Testis (tissue), 5 donors: Measurements from ENCODE around the gene LGSN. TPM values are rescaled to one million over a fixed set of nuclear protein-coding genes. Genes with fewer than 3 reads are reported as not detected.
"Not testable (repeated sequence)": the region's sequence is repeated elsewhere in the genome, so short reads cannot be mapped to it uniquely, and the experiment has no call there.

Experiments used
- DNase-seq: peaks from one replicate; pipeline ENCODE4 v3.0.0-alpha.2; 2019
- H3K27ac ChIP-seq, 2 donors: fragments of 200-600 bp; sonication (generic); one replicate each; pipeline ENCODE4 v1.5.1; 2019
- H3K27me3 ChIP-seq: fragments of 200-600 bp; sonication (generic); one replicate; pipeline ENCODE4 v1.5.1; 2019
- H3K36me3 ChIP-seq: fragments of 200-600 bp; sonication (generic); one replicate; pipeline ENCODE4 v1.5.1; 2017; ENCODE audit warnings: low read depth; ENCODE audit errors: missing control alignments
- H3K4me1 ChIP-seq: fragments of 200-600 bp; sonication (generic); one replicate; pipeline ENCODE4 v1.5.1; 2019
- H3K4me3 ChIP-seq, 2 donors: fragments of 200-600 bp; sonication (generic); one replicate each; pipeline ENCODE4 v1.5.1; 2017 to 2019
- H3K9me3 ChIP-seq: fragments of 200-600 bp; sonication (generic); one replicate; pipeline ENCODE4 v1.5.1; 2017
- POLR2A ChIP-seq: fragments of 450-650 bp; IDR thresholded peaks from one replicate; pipeline ENCODE4 v1.6.1; 2017; ENCODE audit warnings: antibody characterized with exemption, mild to moderate bottlenecking, moderate library complexity
- WGBS, 2 donors: methylation state at CpG; one replicate each; pipeline ENCODE4 v1.1.5; 2018; 5-methylcytosine and 5-hydroxymethylcytosine counted together
- intact Hi-C: fragments of 100-400 bp; cut with DNase I; formaldehyde crosslinking; loops from one replicate; pipeline ENCODE4 v1.15.1; 2023; ENCODE audit warnings: low total_unique reads
- long read RNA-seq, 2 donors: transcript quantifications; one replicate each; lab custom pipeline, GENCODE V29; 2026
- polyA plus RNA-seq: library from polyadenylated mRNA; stranded (reverse); fragments of 350-450 nt; fragmentation: Illumina TruSeq; extraction: RNeasy Lipid Tissue Mini Kit (QIAGEN cat#74804); gene quantifications from one replicate; pipeline ENCODE4 v1.2.3, GENCODE V29; 2014; ENCODE audit warnings: low read depth, low replicate concordance; ENCODE audit not compliant: insufficient read depth
- total RNA-seq, 2 donors: library from RNA; depleted of rRNA; stranded (reverse); fragments of >200 nt; gene quantifications; one replicate each; pipeline ENCODE4 v1.2.3, GENCODE V29; 2016
- TF ChIP-seq, protein P1 (sequence below), 3 experiments: fragments of 450-650 bp in 2 of 3; fragments of 200-600 bp in 1 of 3; sonication (generic) in 1 of 3; IDR thresholded peaks; one replicate each; pipeline ENCODE4 v1.5.1; 2016 to 2019; ENCODE audit warnings: antibody characterized with exemption in 3 of 3, mild to moderate bottlenecking in 2 of 3, moderate library complexity in 1 of 3

The LGSN gene, protein sequence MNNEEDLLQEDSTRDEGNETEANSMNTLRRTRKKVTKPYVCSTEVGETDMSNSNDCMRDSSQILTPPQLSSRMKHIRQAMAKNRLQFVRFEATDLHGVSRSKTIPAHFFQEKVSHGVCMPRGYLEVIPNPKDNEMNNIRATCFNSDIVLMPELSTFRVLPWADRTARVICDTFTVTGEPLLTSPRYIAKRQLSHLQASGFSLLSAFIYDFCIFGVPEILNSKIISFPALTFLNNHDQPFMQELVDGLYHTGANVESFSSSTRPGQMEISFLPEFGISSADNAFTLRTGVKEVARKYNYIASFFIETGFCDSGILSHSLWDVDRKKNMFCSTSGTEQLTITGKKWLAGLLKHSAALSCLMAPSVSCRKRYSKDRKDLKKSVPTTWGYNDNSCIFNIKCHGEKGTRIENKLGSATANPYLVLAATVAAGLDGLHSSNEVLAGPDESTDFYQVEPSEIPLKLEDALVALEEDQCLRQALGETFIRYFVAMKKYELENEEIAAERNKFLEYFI
- 1 to 10 TPM in 1 of 2 donors, under 1 TPM in 1; 0.62 to 1.8 TPM for total RNA-seq
- polyA plus RNA-seq, result 0.69 TPM
- long read RNA-seq, donor 1, result 0 reads
- long read RNA-seq, donor 2, result 0 reads

DNA sequence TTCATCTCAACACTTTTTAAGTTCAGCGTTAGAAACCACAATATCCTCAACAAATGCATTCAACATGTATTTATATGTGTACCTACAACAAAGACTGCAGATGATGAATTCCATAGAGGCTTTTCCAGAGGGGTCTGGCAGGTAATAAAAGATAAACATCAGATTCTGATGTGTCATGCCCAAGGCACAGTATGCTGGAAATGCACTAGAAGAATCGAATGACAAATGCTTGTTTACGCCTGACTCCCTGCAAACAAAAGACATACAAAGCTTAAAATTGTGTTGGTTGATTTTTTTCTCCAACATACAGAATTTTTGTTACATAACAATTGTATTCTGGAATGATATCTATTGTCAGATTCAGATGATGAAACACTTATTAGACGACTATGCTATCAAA is at the start of gene LGSN:
LGSN (minus strand) TSS at position 45 of the 400 bp plus-strand sequence; CDS start at position 5, 40 bp downstream.
- no peak within 1 kb of the TSS for H3K27ac ChIP-seq
- H3K27me3 ChIP-seq, result no peaks in the 10 kb centered on the region
- intact Hi-C loops, result no loop called here
- TF ChIP-seq POLR2A, result no peak
- TF ChIP-seq, protein P1, sequence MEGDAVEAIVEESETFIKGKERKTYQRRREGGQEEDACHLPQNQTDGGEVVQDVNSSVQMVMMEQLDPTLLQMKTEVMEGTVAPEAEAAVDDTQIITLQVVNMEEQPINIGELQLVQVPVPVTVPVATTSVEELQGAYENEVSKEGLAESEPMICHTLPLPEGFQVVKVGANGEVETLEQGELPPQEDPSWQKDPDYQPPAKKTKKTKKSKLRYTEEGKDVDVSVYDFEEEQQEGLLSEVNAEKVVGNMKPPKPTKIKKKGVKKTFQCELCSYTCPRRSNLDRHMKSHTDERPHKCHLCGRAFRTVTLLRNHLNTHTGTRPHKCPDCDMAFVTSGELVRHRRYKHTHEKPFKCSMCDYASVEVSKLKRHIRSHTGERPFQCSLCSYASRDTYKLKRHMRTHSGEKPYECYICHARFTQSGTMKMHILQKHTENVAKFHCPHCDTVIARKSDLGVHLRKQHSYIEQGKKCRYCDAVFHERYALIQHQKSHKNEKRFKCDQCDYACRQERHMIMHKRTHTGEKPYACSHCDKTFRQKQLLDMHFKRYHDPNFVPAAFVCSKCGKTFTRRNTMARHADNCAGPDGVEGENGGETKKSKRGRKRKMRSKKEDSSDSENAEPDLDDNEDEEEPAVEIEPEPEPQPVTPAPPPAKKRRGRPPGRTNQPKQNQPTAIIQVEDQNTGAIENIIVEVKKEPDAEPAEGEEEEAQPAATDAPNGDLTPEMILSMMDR (IDR thresholded peaks at IDR 0.05), result no peak
- DNase-seq, result no peak
- H3K36me3 ChIP-seq, result no peaks in the 10 kb centered on the region
- WGBS, 2 donors, result 78 to 89% methylated on average over 4 of the region's 4 CpGs
- H3K9me3 ChIP-seq, result no peaks in the 10 kb centered on the region
- no peak within 1 kb of the TSS for H3K4me3 ChIP-seq
- no peaks in the 10 kb centered on the region for H3K4me1 ChIP-seq

DNA sequence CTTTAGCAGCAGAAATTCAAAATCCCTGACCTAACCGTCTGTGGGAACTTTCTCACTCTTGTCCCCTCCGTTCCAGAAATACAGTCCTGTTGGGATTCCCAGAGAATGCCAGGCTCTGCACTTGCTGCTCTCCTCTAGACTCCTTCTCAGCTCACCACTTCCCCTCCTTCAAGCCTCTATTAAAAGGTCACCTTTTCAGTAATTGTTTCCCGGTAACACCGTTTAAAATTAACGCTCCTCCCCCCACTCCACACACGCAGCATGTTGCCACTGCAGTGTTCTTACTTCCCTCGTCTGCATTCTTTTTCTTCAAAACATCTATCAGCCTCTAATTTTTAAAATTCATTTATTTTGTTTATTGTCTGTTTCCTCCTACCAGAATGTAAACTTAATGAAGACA is 48.6 kb upstream of the LGSN start:
- no peaks in the 10 kb centered on the region for H3K9me3 ChIP-seq
- no peaks in the 10 kb centered on the region for H3K4me1 ChIP-seq
- H3K36me3 ChIP-seq, result no peaks in the 10 kb centered on the region
- intact Hi-C loops, result no loop called here
- WGBS, 2 donors, result 57 to 66% methylated on average over 7 of the region's 7 CpGs
- H3K27ac ChIP-seq, result no peak overlapping the region
- H3K27me3 ChIP-seq, result no peaks in the 10 kb centered on the region
- no peak for TF ChIP-seq POLR2A
- TF ChIP-seq, protein P1 (IDR thresholded peaks at IDR 0.05), result no peak
- no peak overlapping the region for H3K4me3 ChIP-seq
- DNase-seq, result no peak

DNA sequence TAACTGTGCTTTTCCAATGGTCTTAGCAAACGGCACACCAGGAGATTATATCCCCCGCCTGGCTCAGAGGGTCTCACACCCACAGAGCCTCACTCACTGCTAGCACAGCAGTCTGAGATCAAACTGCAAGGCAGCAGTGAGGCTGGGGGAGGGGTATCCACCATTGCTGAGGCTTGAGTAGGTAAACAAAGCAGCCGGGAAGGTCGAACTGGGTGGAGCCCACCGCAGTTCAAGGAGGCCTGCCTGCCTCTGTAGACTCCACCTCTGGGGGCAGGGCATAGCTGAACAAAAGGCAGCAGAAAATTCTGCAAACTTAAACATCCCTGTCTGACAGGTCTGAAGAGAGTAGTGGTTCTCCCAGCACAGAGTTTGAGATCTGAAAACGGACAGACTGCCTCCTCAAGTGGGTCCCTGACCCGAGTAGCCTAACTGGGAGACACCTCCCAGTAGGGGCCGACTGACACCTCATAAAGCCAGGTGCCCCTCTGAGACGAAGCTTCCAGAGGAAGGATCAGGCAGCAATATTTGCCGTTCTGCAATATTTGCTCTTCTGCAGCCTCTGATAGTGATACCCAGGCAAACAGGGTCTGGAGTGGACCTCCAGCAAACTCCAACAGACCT is 42.8 kb upstream of the LGSN start:
- H3K4me1 ChIP-seq, H3K27ac ChIP-seq, intact Hi-C loops, H3K4me3 ChIP-seq, H3K27me3 ChIP-seq, DNase-seq, H3K36me3 ChIP-seq, H3K9me3 ChIP-seq: not testable (repeated sequence)
- WGBS, 2 donors, result 81 to 87% methylated on average over 10 of the region's 10 CpGs

DNA sequence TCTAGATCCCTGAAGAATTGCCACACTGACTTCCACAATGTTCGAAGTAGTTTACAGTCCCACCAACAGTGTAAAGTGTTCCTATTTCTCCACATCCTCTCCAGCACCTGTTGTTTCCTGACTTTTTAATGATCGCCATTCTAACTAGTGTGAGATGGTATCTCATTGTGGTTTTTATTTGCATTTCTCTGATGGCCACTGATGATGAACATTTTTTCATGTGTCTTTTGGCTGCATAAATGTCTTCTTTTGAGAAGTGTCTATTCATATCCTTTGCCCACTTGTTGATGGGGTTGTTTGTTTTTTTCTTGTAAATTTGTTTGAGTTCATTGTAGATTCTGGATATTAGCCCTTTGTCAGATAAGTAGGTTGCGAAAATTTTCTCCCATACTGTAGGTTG is 37.6 kb upstream of the LGSN start:
- H3K9me3 ChIP-seq, H3K27me3 ChIP-seq, H3K27ac ChIP-seq, H3K4me1 ChIP-seq, H3K36me3 ChIP-seq, intact Hi-C loops, H3K4me3 ChIP-seq, DNase-seq: not testable (repeated sequence)
- WGBS, 2 donors, result 89 to 95% methylated on average over 3 of the region's 3 CpGs

DNA sequence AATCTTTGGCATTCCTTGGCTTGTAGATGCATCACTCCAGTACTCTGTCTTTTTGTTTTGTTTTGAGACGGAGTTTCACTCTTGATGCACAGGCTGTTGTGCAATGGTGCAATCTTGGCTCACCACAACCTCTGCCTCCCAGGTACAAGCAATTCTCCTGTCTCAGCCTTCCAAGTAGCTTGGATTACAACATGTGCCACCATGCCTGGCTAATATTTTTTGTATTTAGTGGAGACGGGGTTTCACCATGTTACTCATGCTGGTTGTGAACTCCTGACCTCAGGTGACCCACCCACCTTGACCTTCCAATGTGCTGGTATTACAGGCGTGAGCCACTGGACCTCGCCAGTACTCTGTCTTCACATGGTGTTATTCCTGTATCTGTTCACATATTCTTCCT is 35.8 kb upstream of the LGSN start:
- Histone ChIP-seq H3K36me3 (no peaks in the 10 kb centered on the region), H3K27me3 (no peaks in the 10 kb centered on the region), H3K9me3 (no peaks in the 10 kb centered on the region), H3K4me3 (no peak overlapping the region), H3K4me1 (no peaks in the 10 kb centered on the region), H3K27ac (no peak overlapping the region)
- TF ChIP-seq, protein P1 (IDR thresholded peaks at IDR 0.05), result no peak
- no peak for TF ChIP-seq POLR2A
- no peak for DNase-seq
- intact Hi-C loops, result no loop called here
- 86 to 93% methylated on average over 4 of the region's 4 CpGs for WGBS, 2 donors
